CD4-positive, alpha-beta T cell treated with Interleukin-4 for 1 hour (primary cell): Measurements from ENCODE around the gene ASB2.

ENCODE experiments used
- DNase-seq, 2 donors: peaks; one replicate each; pipeline ENCODE4 v3.0.0-alpha.2; 2020 to 2022

Gene ASB2

GRCh38 chr14:93898081-93898611 is 78.2 kb downstream of the ASB2 start:
- DNase-seq = no peak

- no peak for DNase-seq
Measured at GRCh38 chr14:93897476-93897845, 78.9 kb downstream of the ASB2 start.

- no peak for DNase-seq
Measured at GRCh38 chr14:93895023-93895604, 81.3 kb downstream of the ASB2 start.

- no peak for DNase-seq
Measured at GRCh38 chr14:93893661-93894261, 82.6 kb downstream of the ASB2 start.

GRCh38 chr14:93892923-93893558 is 83.3 kb downstream of the ASB2 start:
- DNase-seq = peak; percentile 47 to 56

GRCh38 chr14:93892505-93892839 is 83.9 kb downstream of the ASB2 start:
- DNase-seq = no peak

- no peak for DNase-seq
Measured at GRCh38 chr14:93891756-93892504, 84.4 kb downstream of the ASB2 start.

- no peak for DNase-seq
Measured at GRCh38 chr14:93889739-93890483, 86.5 kb downstream of the ASB2 start.

GRCh38 chr14:93888995-93889394 is 87.4 kb downstream of the ASB2 start:
- DNase-seq = no peak

- no peak for DNase-seq
Measured at GRCh38 chr14:93884950-93885349, 91.4 kb downstream of the ASB2 start.
